Activated gamma-delta T cell treated with anti-CD3 and anti-CD28 coated beads, Interleukin-2, amount 50 U/mL, for 16 hours (primary cell): ENCODE results near the gene RAD51B.

Experiments used
- DNase-seq: peaks from one replicate; pipeline ENCODE4 v3.0.0-alpha.2; 2020; ENCODE audit warnings: low read depth

The RAD51B gene

GRCh38 chr14:68234101-68234905 is 414.7 kb downstream of the RAD51B start:
- DNase-seq, result no peak

GRCh38 chr14:68235011-68235410 is 415.4 kb downstream of the RAD51B start:
- DNase-seq, result no peak

DNA sequence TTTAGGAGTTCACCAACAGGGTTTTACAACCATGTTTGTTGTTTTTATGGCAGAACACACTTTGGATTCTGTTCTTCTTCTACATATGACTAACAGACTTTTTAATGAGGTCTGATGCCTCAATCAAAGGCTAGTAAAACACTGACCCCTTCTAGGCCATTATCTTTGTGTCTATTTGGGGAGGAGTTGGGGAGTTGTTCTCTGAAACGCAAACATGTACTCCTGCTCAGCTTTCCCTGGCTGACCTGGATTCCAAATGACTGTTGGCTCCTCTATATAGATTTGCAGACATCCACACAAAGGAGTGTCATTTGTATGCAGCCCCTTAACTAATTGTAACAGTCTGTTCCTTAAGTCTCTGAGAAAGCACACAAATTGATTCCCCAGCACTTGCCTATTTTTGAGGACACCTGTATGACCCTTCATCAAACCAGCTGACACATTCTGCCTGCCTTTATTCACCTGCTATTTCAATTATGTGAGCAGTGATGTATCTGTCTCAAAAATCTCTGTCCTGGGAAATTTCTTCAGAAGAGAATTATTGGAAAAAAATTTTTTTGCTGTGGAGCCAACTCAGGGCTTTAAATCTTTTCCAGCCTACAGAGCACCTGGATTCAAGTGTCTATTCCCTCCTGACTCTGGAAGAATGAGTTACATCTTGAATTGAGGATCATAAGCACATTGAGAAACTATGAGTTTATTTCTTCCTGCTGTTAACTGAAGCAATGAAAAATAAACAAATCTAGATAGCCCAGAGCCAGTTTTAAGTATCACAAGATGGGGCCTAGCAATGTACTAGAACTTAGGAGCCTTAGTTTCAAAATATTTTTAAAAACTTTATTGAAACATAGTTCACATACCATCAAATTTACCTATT is 417.2 kb downstream of the RAD51B start:
- DNase-seq, result no peak

- no peak for DNase-seq
Observed at GRCh38 chr14:68238551-68238950, 419.0 kb downstream of the RAD51B start.

DNA sequence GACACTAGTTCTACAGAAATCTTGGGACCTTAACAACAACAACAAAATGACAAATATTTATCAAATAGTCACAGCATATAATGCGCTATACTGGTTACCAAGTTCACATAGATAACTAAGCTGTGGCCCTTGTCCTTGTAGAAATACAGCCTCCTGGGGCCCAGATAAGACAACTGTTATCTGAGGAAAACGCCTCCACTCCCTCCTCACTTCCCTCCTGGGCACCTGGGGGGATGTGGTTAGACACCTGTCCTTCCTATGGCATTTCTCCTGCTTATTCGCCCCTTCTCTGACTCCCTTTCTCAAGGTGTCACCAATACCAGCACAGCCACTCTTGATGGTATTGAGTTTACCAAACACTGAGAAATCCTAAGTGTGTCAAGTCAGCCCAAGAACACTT is 419.4 kb downstream of the RAD51B start:
- DNase-seq, result no peak

- no peak for DNase-seq
Observed at GRCh38 chr14:68239988-68240771, 420.6 kb downstream of the RAD51B start.

DNA sequence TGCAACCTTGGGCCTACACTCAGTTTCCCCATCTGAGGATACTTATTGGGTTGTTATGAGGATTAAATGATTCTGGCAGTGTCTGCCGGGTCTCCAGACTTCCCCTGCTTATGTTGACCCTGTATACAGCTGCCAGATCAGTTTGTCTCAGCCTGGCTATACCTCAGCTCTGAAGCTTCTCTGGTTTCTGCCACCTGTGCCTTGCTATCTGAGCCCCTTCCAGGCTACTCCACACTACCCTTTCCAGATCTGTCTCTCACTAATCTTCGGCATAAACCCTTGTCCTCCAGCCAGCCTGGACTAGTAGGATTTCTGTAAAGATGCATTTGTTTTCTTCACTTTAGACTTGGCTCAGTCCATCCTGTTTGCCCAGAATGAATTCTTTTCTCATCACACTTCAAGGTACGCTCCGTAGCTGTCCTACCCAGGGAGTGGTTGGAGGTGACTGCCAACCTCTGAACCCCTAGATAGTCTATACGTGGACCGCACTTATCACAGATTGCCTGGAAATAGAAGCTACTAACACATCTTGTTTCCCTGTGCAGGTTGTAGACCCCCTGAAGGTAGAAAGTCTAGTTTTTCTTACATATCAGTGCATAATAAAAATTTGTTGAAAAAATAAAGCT is 422.4 kb downstream of the RAD51B start:
- DNase-seq, result no peak

DNA sequence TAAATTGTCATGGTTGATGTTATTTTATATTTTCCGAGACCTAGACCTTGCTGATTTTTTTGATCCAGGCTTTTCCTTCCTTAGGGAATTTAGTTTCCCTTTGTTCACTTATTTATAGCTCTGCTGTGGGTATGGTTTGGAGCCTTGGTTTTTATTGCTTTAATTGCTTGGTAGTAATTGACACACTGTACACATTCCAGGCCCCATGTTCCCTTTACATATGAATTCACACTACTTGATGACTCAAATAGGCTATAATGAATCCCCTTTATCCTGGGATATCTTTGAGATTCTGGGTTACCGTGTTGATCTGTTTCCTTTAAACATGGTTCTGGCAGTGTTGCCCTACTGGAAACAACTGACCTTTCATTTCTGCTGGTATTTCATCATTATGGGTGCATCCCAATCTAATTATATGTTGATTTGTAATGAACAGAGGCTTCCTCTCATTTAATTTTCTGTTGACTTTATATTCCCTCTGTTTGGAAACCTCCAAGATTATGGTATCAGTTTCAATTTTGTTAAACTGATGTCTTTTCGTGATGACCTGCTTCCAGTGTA is 424.0 kb downstream of the RAD51B start:
- DNase-seq, result no peak

DNA sequence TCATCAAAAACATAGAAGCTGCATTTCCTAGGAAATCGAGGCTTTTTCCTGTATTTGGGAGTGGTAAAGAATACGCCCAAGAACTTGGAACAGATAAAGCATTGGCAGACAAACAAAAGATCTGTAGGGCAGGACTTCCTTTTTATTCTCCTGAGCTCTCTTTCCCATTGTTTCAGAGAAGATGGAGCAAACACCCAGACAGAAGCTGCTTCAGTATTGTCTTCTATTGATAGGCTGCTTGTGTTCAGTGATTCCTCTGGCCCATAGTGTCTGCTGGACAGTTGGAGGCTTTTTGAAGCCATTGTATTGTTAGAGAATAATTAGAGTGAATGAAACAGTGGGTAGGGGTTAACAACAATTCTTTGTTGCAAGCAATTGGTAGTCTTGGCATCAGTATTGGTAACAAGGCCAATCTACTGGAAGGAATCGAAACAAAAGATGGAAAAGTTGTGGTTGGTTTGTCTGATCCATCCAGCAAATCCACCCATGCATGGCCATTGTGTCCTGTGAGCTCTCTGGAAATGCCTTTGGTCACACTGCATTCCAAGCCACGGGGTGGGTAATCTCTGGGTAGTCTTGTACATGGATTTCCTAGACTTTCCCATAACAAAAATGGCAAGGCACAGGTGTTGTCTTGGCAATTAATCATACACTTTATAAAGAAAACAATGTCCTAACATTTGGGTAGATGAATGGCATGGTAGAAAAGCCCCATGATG is 424.8 kb downstream of the RAD51B start:
- no peak for DNase-seq

DNA sequence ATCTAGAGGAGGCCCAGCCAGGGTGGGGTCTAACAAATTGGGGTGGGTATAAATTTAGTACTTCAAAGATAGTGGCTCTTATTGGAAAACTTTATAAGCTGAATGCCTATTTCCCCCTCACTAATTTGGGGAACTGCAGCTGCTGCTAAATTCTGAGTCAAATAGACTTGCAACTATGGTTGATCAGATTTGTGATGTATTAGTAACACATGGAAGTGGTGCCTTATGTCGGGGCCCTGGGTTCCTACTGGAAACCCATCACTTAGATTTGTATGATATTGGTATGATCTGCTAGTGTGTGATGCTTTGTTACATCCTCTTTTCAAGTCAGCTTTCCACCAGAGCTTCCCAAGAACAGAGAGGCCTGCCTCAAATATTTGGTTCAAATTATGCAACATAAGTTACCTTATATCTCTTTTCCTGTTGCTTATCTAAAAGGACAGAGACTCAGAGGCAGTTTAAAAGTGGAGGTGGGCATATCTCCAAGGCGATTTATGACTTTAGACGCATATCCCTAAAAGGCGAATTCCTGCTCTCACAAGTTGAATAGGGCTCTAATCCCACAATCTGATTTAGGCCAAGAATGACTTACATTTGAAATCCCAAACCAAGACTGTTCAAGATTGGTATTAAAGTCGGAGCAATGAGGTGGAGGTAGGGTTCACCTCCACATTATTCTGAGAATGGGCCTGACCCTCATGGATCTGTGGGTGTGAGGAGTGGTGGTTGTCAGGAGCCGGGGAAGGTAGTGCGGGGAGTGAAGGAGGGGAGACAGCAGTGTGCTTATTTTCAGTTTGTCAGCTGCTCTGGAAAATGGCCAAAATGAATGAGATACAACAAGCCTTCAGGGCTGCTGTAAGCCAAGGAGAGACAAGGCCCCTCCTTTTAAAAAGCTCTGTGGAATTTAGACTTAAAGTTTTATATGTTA is 425.8 kb downstream of the RAD51B start:
- DNase-seq, result no peak

DNA sequence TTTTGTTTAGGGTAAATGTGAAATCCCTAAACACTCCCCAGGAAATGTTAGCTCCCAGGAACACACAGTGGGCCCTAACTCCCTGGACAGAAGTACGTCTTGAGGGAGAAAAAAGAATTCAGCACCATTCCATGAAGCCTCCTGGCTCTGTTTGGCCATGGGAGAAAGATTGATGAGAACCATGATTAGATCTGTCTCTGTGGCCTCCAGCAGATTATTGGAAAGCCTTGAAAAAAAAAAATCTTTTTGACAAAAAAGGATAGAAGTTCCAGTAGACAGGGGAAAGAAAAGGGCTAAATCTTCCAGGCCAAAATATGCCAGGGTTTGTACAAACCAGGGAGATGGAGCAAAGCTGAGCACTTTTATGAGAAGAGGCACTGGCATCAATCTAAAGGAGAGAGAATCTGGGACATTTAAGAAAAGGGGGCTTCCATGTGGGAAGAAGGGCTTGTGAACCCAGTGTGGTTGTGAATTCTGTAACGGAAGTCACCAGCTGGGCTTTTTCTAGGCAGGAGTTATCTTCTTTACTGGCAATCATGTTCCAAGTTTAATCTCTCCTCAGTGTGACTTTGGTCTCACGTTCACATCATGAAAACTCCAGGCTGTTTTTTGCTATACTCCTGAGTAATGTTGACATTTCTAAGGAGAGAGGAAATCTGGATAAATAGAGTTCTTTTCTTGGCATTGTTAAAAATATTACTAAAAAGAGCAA is 426.7 kb downstream of the RAD51B start:
- no peak for DNase-seq

- no peak for DNase-seq
Observed at GRCh38 chr14:68246786-68247105, 427.2 kb downstream of the RAD51B start.

DNA sequence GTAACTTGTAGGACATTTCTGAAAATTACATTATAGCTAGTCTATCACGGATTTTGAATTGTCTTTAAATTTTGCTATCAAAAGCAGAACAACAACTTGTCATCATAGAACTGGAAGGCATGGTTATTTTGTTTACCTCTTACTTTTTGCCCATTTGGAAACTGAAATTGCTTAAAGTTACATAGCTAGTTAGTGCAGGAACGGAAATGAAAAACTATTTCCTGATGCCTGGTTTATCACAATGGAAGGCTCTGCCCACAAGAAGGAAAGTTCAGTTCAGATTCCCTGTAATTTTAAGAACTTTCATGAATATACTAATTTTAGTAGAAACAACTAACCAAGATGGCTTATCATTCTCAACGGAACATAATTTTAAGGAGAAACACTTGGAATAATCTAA is 427.7 kb downstream of the RAD51B start:
- no peak for DNase-seq

DNA sequence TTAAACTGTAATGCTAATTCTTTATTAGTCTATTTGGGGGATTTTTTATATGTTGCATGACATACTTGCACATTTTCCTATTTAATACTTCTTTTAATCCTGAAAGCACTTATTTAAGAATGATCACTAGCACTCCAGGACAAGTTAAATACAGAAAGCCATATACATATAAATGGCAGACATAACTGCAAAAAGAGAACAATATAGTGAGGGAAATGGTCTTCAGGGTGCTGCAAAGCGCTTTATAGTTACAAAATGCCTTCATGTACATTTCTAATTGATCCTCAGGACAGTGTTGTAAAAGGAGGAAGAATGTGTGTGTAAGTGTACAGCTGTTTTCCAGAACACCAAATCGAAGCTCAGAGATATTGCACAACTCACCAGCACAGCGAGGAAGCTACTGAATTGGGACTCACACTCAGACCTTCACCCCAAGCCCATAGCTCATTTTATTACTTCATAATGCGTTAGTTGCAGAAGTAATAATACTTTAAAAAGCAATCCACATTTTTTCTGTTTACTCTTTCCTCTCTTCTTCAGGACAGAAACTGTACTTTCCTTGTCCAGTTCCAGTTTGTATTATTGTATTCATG is 428.2 kb downstream of the RAD51B start:
- no peak for DNase-seq

GRCh38 chr14:68248481-68249255 is 429.1 kb downstream of the RAD51B start:
- no peak for DNase-seq

DNA sequence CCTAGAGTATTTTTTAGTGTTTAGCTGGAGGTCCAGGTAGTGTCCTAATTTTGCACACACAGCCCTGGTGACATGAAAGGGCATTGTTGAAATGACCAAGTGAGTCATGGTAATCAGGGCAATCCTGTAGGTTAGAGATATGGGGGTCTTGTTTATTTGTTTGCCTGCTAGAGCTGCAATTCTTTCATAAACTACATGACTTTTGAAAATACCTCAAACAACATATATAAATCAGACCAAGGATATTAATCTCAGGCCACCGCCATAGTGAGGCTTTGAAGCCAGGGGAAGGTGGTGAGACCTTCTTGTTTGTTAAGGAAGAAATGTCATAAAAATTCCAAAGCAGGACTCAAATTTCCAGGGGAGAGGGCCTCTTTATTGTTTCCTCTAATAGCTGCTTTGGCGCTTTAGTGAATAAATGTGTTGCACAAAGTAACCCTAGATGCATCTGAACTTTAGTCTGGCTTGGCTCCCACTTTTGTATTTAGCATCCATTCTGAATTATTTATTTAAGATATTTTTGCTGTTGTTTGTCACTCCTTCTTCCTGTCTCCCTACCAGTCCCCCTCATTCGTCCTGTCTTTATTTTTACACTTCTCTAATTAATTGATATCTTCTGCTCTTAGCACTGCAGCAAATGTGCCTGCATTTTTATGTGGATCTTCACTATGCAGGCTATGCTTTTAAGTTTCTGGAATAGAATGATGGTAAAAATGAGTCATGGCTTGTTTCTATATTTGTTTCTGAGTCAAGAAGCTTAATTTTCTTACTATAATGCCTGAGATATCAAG is 430.3 kb downstream of the RAD51B start:
- no peak for DNase-seq
